GM21723 (cell line): ENCODE measurements around the gene SPG11.

ENCODE experiments used
- ATAC-seq: cut with Tn5 transposase; IDR thresholded peaks from one replicate; pipeline ENCODE4 v1.9.1; 2021; ENCODE audit warnings: mild to moderate bottlenecking, moderate library complexity; ENCODE audit not compliant: unreplicated experiment

SPG11 gene

DNA sequence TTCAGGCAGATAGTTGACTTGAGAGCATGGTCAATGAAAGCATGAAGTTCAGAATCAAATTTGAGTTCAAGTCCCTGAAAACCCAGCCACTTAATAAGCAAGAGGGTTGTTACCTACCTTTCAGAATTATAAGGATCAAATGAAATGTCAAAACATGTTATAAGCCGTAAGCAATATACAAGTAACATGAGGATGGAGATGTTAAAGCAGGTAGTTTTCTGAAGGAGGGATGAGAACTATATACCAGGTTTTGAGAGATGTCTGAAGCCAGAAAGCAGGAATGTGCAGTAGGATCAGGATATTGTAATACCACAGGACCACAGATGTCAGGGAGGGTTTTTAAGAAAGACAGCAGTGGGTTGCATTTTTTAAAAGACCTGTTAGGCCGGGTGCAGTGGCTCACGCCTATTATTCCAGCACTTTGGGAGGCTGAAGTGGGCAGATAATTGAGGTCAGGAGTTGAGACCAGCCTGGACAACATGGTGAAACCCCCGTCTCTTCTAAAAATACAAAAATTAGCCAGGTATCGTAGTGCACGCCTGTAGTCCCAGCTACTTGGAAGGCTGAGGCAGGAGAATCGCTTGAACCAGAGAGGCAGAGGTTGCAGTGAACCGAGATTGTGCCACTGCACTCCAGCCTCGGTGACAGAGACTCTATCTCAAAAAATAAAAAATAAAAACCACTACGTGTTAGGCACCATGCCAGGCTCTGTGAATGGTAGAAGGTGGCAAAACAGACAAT, 133.4 kb downstream of the SPG11 start:
- no peak for ATAC-seq

DNA sequence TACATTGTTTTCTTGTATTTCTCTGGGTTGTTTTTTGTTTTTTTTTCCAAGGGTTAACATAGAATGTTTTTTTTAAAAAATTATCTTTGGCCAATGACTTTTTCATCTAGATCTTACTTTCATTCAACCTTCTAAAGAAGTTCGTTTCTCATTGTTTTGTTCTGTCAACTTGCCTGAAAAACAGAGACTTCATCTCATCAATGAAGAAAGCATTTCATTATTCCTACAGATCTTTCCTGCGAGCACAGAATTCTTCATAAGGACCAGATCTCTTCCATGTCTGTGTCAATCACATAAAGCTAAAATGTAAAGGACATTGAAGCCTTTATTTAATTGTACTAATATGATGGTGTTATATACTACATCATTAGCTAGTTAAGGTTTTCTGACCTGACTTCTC, 136.2 kb downstream of the SPG11 start:
- ATAC-seq = no peak

DNA sequence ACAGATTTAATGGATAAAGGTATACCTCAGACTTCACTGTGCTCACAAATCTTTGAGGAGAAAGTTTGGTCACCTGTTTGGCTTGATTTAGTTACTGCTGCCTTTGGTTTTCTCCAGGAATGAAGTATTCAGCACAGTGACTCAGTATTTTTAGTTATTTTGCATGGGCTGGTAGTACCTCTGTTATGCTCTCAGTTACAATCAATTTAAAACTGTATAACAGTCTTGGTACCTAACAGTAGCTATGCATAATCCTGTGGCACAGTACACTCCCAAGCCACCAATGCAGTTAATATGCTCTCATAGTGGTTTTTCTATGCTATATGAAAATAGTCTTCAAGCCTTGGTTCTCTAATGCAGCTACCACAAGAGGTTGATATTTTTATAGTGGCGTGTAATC, 138.4 kb downstream of the SPG11 start:
- no peak for ATAC-seq

DNA sequence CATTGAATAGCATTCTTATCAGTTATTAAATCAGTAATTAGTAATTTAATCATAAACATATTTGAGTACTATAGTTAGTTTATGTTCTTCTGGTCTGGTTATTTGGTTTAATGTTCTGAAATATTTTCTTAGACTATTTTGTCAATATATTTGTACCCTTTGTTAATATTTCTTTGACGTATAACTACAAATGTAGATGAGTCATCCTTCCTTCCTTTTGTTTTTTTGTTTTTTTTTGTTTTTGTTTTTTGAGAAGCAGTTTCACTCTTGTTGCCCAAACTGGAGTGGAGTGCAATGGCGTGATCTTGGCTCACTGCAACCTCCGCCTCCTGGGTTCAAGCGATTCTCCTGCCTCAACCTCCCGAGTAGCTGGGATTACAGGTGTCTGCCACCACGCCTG, 143.9 kb downstream of the SPG11 start:
- ATAC-seq = no peak

DNA sequence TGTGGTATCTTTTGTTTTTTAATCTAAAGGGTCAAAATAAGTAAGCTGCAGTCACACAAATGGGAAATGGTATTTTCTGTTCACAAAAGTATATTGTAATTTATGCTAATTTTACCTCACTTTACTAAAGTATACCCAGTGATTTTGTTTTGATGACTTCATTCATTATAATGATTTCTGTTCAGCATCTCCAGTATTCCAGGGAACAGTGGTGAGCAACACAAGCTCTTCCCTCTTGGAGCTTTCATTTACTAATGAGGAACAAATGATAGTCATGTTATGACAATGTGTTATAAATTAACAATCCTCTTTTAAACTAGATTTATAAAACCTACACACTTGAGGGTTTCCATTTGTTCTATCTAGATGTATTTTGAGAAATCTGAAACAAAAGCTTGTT, 147.0 kb downstream of the SPG11 start:
- ATAC-seq = no peak
